ENCODE data around the gene SORCS2. TPM values are rescaled to one million over a fixed set of nuclear protein-coding genes. Genes with fewer than 3 reads are reported as not detected.

SORCS2 gene
- total RNA-seq, 6 donors from 2014 or later, result 2.2 to 28.3 (median 7.2) TPM

DNA sequence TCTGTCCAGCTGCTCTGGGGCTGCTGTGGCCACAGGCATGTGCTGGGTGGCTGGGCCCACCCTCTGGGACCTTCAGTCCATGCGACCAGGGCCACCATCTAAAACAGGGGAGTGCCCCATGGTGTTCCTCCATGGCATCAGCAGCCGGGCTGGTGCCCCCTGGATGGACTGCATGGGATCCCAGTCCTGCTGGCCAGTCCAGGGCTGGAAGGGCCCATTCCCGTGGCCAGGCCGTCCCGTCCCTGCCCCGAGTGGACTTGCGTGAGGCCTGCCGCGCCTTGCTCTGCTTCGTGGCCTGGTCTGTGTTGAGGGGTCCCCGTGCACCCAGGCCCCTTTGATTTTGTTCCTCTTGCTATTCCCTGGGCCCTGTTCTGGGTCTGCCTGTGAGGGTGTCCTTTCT lies 36.4 kb downstream of the SORCS2 start:
- 95 to 98% methylated on average over 5 to 11 of the region's 11 CpGs for WGBS, 2 donors

DNA sequence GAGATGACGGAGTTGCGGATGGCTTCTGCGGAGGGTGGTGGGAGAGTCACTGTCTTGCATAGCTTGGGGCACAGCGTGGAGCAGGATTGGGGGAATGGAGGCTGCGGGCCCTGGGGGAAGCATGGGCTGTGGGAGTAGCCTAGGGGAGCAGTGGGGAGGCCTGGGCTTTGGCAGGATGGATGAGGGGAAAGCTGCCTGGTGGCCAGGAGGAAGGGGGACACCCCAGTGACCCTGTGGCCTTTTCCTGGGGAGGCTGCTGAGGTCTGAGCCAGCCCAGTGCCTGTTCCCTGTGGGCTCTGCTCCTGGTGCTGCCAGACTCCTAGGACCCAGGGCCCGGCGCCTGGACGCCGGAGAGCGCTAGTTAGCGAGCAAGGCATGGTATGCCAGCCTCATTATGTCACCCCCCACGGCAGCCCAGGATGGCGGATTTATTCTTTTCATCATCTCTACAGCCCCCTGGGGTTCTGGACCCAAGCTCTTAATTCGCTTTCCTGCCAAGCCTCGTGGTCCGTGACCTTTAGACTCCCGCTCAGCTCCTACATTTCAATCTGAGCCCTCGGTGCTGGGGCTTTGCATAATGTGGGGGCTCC lies 39.8 kb downstream of the SORCS2 start:
- no peak overlapping the region for H3K4me3 ChIP-seq
- no peaks in the 10 kb centered on the region for H3K27me3 ChIP-seq
- DNase-seq (no peak), ATAC-seq (ENCODE audit: low FRiP score in 2 of 2) (no peak)
- TF ChIP-seq POLR2AphosphoS5 (IDR thresholded peaks at IDR 0.05) (no peak), POLR2A (IDR thresholded peaks at IDR 0.05) (no peak), EP300 (IDR thresholded peaks at IDR 0.05) (no peak)
- TF ChIP-seq, protein P1, sequence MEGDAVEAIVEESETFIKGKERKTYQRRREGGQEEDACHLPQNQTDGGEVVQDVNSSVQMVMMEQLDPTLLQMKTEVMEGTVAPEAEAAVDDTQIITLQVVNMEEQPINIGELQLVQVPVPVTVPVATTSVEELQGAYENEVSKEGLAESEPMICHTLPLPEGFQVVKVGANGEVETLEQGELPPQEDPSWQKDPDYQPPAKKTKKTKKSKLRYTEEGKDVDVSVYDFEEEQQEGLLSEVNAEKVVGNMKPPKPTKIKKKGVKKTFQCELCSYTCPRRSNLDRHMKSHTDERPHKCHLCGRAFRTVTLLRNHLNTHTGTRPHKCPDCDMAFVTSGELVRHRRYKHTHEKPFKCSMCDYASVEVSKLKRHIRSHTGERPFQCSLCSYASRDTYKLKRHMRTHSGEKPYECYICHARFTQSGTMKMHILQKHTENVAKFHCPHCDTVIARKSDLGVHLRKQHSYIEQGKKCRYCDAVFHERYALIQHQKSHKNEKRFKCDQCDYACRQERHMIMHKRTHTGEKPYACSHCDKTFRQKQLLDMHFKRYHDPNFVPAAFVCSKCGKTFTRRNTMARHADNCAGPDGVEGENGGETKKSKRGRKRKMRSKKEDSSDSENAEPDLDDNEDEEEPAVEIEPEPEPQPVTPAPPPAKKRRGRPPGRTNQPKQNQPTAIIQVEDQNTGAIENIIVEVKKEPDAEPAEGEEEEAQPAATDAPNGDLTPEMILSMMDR (IDR thresholded peaks at IDR 0.05), result no peak
- peaks cover 0 to 9% (median 4%) of the 10 kb centered on the region in 4 donors for H3K4me1 ChIP-seq
- no peaks in the 10 kb centered on the region for H3K36me3 ChIP-seq
- 87 to 89% methylated on average over 15 to 18 of the region's 18 CpGs for WGBS, 2 donors
- no peak overlapping the region for H3K27ac ChIP-seq
- no peaks in the 10 kb centered on the region for H3K9me3 ChIP-seq

More for the DNA sequence above, 36.4 kb downstream of the SORCS2 start:
- no peak overlapping the region for H3K4me3 ChIP-seq
- no peak overlapping the region for H3K27ac ChIP-seq
- no peak for TF ChIP-seq POLR2AphosphoS5 (IDR thresholded peaks at IDR 0.05)
- TF ChIP-seq, protein P1 (IDR thresholded peaks at IDR 0.05), result no peak
- no peak for TF ChIP-seq POLR2A (IDR thresholded peaks at IDR 0.05)
- no peak for TF ChIP-seq EP300 (IDR thresholded peaks at IDR 0.05)
- no peaks in the 10 kb centered on the region for H3K27me3 ChIP-seq
- peak in 1 of 2 donors; percentile 65 for DNase-seq
- H3K9me3 ChIP-seq, result no peaks in the 10 kb centered on the region
- no peak for ATAC-seq (ENCODE audit: low FRiP score in 2 of 2)
- peaks cover 0 to 24% (median 6%) of the 10 kb centered on the region in 4 donors for H3K4me1 ChIP-seq
- H3K36me3 ChIP-seq, result no peaks in the 10 kb centered on the region

DNA sequence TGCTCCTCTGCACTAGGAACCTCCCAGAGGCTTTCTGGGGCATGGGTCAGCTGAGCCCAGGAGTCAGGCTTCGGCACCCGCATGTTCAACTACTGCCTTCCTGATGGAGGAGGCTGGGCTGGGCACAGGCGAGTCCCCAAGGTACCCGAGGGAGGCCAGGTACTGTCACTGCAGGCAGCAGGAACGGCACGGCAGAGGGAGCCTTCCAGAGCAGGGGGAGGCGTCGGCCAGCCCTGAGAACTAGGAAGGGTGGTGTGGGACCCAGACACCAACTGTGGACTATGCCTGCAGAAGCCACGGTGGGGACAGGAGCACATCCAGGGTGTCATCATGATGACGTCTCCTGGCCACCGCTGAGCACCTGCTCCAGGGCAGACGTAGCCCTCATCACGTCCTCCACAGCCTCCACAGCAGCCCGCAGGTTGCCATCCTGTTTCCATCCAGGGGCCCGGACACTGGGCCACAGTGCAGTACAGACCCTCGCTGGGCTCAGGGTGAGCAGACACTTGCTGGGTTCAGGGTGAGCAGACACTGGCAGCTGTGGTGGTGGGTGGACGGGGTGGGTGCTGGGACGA lies 40.8 kb downstream of the SORCS2 start:
- no peak overlapping the region for H3K27ac ChIP-seq
- H3K4me1 ChIP-seq, result peaks cover 0 to 4% (median 0%) of the 10 kb centered on the region in 4 donors
- H3K36me3 ChIP-seq, result no peaks in the 10 kb centered on the region
- peak; percentile 12 to 23 for ATAC-seq (ENCODE audit: low FRiP score in 2 of 2)
- H3K4me3 ChIP-seq, result no peak overlapping the region
- H3K27me3 ChIP-seq, result no peaks in the 10 kb centered on the region
- 85 to 89% methylated on average over 7 to 18 of the region's 18 CpGs for WGBS, 2 donors
- no peak for TF ChIP-seq POLR2AphosphoS5 (IDR thresholded peaks at IDR 0.05)
- H3K9me3 ChIP-seq, result no peaks in the 10 kb centered on the region
- no peak for DNase-seq

GRCh38 chr4:7233601-7234000 lies 41.3 kb downstream of the SORCS2 start:
- ATAC-seq (ENCODE audit: low FRiP score in 2 of 2) (peak in 1 of 2 donors; percentile 6), DNase-seq (no peak)
- Histone ChIP-seq H3K27ac (no peak overlapping the region), H3K36me3 (no peaks in the 10 kb centered on the region), H3K4me1 (peaks cover 0 to 4% (median 0%) of the 10 kb centered on the region in 4 donors), H3K4me3 (no peak overlapping the region), H3K27me3 (no peaks in the 10 kb centered on the region), H3K9me3 (no peaks in the 10 kb centered on the region)
- WGBS, 2 donors, result 93 to 96% methylated on average over 8 to 12 of the region's 12 CpGs
- TF ChIP-seq POLR2A (IDR thresholded peaks at IDR 0.05), result no peak

DNA sequence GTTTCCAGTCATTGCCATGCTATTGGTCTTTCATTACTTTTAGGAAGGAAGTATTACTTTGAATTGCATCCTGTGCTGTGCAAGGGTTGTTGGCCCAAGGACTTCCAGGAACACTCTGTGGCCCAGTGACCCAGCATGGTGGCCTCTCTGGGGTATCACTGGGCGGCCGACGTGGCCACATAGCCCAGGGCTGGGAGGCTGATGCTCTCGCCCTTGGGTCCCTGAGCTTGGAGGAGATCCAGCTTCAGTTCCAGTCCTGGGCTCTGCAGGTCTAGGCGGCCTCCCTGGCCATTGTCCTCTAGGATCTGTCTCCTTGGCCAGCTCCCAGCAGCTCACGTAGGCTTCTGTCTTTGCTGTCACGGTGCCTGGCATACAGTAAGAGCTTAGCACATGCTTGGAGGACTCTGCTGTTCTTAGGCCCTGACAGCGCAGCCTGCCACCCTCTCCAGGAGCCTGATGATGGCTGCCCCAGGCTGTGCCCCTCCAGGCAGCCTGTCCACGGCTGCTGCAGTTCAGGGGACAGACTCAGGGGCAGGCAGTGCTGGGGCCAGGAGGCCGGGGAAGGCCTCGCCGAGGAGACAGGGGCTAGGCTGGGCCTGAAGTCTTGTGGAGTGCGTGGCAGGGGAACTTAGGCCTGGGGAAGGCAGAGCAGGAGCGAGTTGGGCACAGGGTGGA lies 42.2 kb downstream of the SORCS2 start:
- TF ChIP-seq, protein P1 (IDR thresholded peaks at IDR 0.05), result no peak
- no peak for TF ChIP-seq EP300 (IDR thresholded peaks at IDR 0.05)
- 80 to 81% methylated on average over 9 to 11 of the region's 14 CpGs for WGBS, 2 donors

More for the DNA sequence above, 42.2 kb downstream of the SORCS2 start:
- H3K36me3 ChIP-seq, result no peaks in the 10 kb centered on the region
- no peaks in the 10 kb centered on the region for H3K27me3 ChIP-seq
- H3K27ac ChIP-seq, result no peak overlapping the region
- H3K9me3 ChIP-seq, result no peaks in the 10 kb centered on the region
- H3K4me1 ChIP-seq, result peaks cover 0 to 4% (median 0%) of the 10 kb centered on the region in 4 donors
- DNase-seq (peak in 1 of 2 donors; percentile 75), ATAC-seq (ENCODE audit: low FRiP score in 2 of 2) (no peak)
- H3K4me3 ChIP-seq, result no peak overlapping the region
